ENCODE measurements around the gene HSD11B2. TPM values are rescaled to one million over a fixed set of nuclear protein-coding genes. Genes with fewer than 3 reads are reported as not detected.
A peak's percentile ranks its signal among the peaks of the same experiment; 100 is the strongest.

The HSD11B2 gene
- total RNA-seq, 1 experiment from 2014 or later, result 2.4 TPM

- H3K27me3 ChIP-seq (ENCODE audit: low read length), result no peaks in the 10 kb centered on the region
- no peaks in the 10 kb centered on the region for H3K9me3 ChIP-seq (ENCODE audit: low read length)
- intact Hi-C loops (cut with micrococcal nuclease), result no loop called here
- H3K9ac ChIP-seq (ENCODE audit: low read length), result no peak overlapping the region
- TF ChIP-seq EZH2 (IDR thresholded peaks at IDR 0.05; ENCODE audit: low read length, unreplicated experiment) (no peak), EZH2phosphoT487 (IDR thresholded peaks at IDR 0.05; ENCODE audit: borderline replicate concordance, low read length) (no peak), CTCF (conservative IDR thresholded peaks at IDR 0.05; ENCODE audit: low read depth, low read length) (no peak)
- no TSS peak for BruUV-seq (replicated peaks)
- CTCF ChIA-PET, result no interaction called here
- H3K4me1 ChIP-seq (ENCODE audit: insufficient read depth, low read length), result no peaks in the 10 kb centered on the region
- POLR2A ChIA-PET (ENCODE audit: unreplicated experiment), result no interaction called here
- H2AFZ ChIP-seq (ENCODE audit: low read length), result no peak overlapping the region
- H3K79me2 ChIP-seq (ENCODE audit: low read length), result no peaks in the 10 kb centered on the region
- no peaks in the 10 kb centered on the region for H3K36me3 ChIP-seq (ENCODE audit: low read depth, low read length)
- no peak overlapping the region for H3K4me2 ChIP-seq (ENCODE audit: low read length)
- no peaks in the 10 kb centered on the region for H3F3A ChIP-seq (ENCODE audit: low read length, unreplicated experiment)
- ATAC-seq, result no peak
- peak; percentile 10 for DNase-seq
- no peak overlapping the region for H3K4me3 ChIP-seq (ENCODE audit: low read length)
- H3K27ac ChIP-seq (ENCODE audit: low read length), result no peak overlapping the region
- no peaks in the 10 kb centered on the region for H3K9me2 ChIP-seq (replicated peaks; ENCODE audit: low read length)
- H4K20me1 ChIP-seq (ENCODE audit: low read length), result no peaks in the 10 kb centered on the region
These were observed 46.0 kb upstream of the HSD11B2 start for GRCh38 chr16:67384778-67385510.

- Histone ChIP-seq H3K27me3 (ENCODE audit: low read length) (no peaks in the 10 kb centered on the region), H3K4me1 (ENCODE audit: insufficient read depth, low read length) (no peaks in the 10 kb centered on the region), H3K36me3 (ENCODE audit: low read depth, low read length) (no peaks in the 10 kb centered on the region), H3K79me2 (ENCODE audit: low read length) (no peaks in the 10 kb centered on the region), H3K4me2 (ENCODE audit: low read length) (no peak overlapping the region), H4K20me1 (ENCODE audit: low read length) (no peaks in the 10 kb centered on the region), H3K27ac (ENCODE audit: low read length) (no peak overlapping the region), H3K4me3 (ENCODE audit: low read length) (no peak overlapping the region), H2AFZ (ENCODE audit: low read length) (no peak overlapping the region), H3K9me3 (ENCODE audit: low read length) (no peaks in the 10 kb centered on the region), H3F3A (ENCODE audit: low read length, unreplicated experiment) (no peaks in the 10 kb centered on the region), H3K9me2 (replicated peaks; ENCODE audit: low read length) (no peaks in the 10 kb centered on the region), H3K9ac (ENCODE audit: low read length) (no peak overlapping the region)
- no TSS peak for BruUV-seq (replicated peaks)
- ATAC-seq, result no peak
- no peak for DNase-seq
- intact Hi-C loops (cut with micrococcal nuclease), result no loop called here
- TF ChIP-seq CTCF (conservative IDR thresholded peaks at IDR 0.05; ENCODE audit: low read depth, low read length) (no peak), EZH2phosphoT487 (IDR thresholded peaks at IDR 0.05; ENCODE audit: borderline replicate concordance, low read length) (no peak), EZH2 (IDR thresholded peaks at IDR 0.05; ENCODE audit: low read length, unreplicated experiment) (no peak)
- POLR2A ChIA-PET (ENCODE audit: unreplicated experiment), result no interaction called here
- CTCF ChIA-PET, result no interaction called here
These were observed 44.0 kb upstream of the HSD11B2 start for GRCh38 chr16:67386861-67387455.

- Histone ChIP-seq H3K27me3 (ENCODE audit: low read length) (no peaks in the 10 kb centered on the region), H3F3A (ENCODE audit: low read length, unreplicated experiment) (no peaks in the 10 kb centered on the region), H3K9ac (ENCODE audit: low read length) (no peak overlapping the region), H3K27ac (ENCODE audit: low read length) (no peak overlapping the region), H2AFZ (ENCODE audit: low read length) (no peak overlapping the region), H3K4me3 (ENCODE audit: low read length) (no peak overlapping the region), H3K4me1 (ENCODE audit: insufficient read depth, low read length) (no peaks in the 10 kb centered on the region), H3K79me2 (ENCODE audit: low read length) (no peaks in the 10 kb centered on the region), H3K9me3 (ENCODE audit: low read length) (no peaks in the 10 kb centered on the region), H3K36me3 (ENCODE audit: low read depth, low read length) (no peaks in the 10 kb centered on the region), H3K9me2 (replicated peaks; ENCODE audit: low read length) (no peaks in the 10 kb centered on the region), H4K20me1 (ENCODE audit: low read length) (no peaks in the 10 kb centered on the region), H3K4me2 (ENCODE audit: low read length) (no peak overlapping the region)
- ChIA-PET CTCF (no interaction called here), POLR2A (ENCODE audit: unreplicated experiment) (no interaction called here)
- intact Hi-C loops (cut with micrococcal nuclease), result no loop called here
- no peak for ATAC-seq
- BruUV-seq (replicated peaks), result no TSS peak
- no peak for DNase-seq
- no peak for TF ChIP-seq EZH2phosphoT487 (IDR thresholded peaks at IDR 0.05; ENCODE audit: borderline replicate concordance, low read length)
- no peak for TF ChIP-seq CTCF (conservative IDR thresholded peaks at IDR 0.05; ENCODE audit: low read depth, low read length)
- TF ChIP-seq EZH2 (IDR thresholded peaks at IDR 0.05; ENCODE audit: low read length, unreplicated experiment), result no peak
These were observed 43.3 kb upstream of the HSD11B2 start for GRCh38 chr16:67387479-67388079.
